GM10248 (cell line): Measurements from ENCODE around the gene SNX5.
A peak's percentile ranks its signal among the peaks of the same experiment; 100 is the strongest.

Experiments
- CTCF ChIA-PET: fragments of 300-600 bp; sonication (Branson Sonifier 250); formaldehyde crosslinking; extraction: SDS; loops from one replicate; lab custom pipeline; 2021; ENCODE audit warnings: antibody characterized with exemption; lab: Yijun Ruan, JAX
- POLR2A ChIA-PET: fragments of 350-650 bp; sonication (Branson Sonifier 250); formaldehyde crosslinking; extraction: SDS; loops from one replicate; lab custom pipeline; 2020; ENCODE audit warnings: antibody characterized with exemption; lab: Yijun Ruan, JAX
- DNase-seq: peaks from one replicate; pipeline ENCODE4 v3.0.0; 2012; ENCODE audit errors: extremely low spot score
- CTCF ChIP-seq: IDR thresholded peaks from 2 replicates; pipeline ENCODE4 v1.5.1; 2012; ENCODE audit warnings: mild to moderate bottlenecking, low read depth; ENCODE audit errors: extremely low read depth, missing control alignments, control extremely low read depth

The SNX5 gene

DNA sequence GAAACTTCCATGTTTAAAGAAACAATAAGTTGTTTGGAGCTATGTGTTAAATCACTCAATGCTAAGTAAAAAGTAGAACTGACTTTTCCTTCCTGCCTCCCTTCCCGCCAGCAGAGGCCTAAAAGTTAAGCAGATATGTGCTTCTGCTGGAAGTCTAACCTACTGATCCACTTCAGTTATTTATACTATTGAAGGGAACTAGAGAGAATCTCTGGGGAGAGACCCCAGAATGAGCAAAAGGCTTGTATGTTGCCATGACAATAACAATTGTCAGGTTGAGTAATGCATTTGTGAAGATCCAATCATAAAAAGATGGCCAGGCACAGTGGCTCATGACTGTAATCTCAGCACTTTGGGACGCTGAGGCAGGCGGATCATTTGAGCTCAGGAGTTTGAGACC is 25.0 kb upstream of the SNX5 start:
- no peak for TF ChIP-seq CTCF
- POLR2A ChIA-PET, result no interaction called here
- DNase-seq, result no peak
- CTCF ChIA-PET, result interaction anchor here (1.1 to 1.8 kb wide), 5 partner anchors 11 to 488 kb away, joined by 3 to 6 read pairs (median 3); no protein-coding TSS in a partner anchor

GRCh38 chr20:17992847-17993513 is 24.4 kb upstream of the SNX5 start:
- ChIA-PET CTCF (interaction anchor here (1.1 to 1.8 kb wide), 4 partner anchors 11 to 488 kb away, joined by 3 to 6 read pairs (median 4); no protein-coding TSS in a partner anchor), POLR2A (interaction anchor here (0.7 kb wide), 1 partner anchor 349 kb away, joined by 7 read pairs; no protein-coding TSS in a partner anchor)
- no peak for DNase-seq
- TF ChIP-seq CTCF, result no peak

DNA sequence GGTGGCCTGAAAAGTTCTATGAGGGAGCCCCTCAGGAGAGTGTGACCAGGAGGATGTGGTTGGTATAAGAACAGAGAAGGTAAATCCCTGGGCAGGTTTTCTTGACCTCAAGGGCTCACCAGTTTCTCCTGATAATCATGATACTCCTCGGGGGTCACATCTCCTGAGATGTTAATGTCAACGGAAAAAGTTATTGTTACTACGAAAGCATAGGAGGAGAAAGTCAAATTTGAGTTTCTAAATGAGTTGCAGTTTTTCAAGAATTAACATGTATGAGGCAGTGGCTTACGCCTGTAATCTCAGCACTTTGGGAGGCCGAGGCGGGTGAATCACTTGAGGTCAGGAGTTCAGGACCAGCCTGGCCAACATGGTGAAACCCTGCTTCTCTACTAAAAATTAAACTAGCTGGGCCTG is 23.6 kb upstream of the SNX5 start:
- ChIA-PET POLR2A (interaction anchor here (0.7 kb wide), 1 partner anchor 348 kb away, joined by 7 read pairs; no protein-coding TSS in a partner anchor), CTCF (interaction anchor here (1.1 to 1.5 kb wide), 2 partner anchors 21 to 487 kb away, joined by 3 read pairs; no protein-coding TSS in a partner anchor)
- TF ChIP-seq CTCF, result no peak
- peak; percentile 53 for DNase-seq

GRCh38 chr20:17990278-17990972 is 21.8 kb upstream of the SNX5 start:
- ChIA-PET CTCF (interaction anchor here (0.8 kb wide), 1 partner anchor 92 kb away, joined by 3 read pairs; no protein-coding TSS in a partner anchor), POLR2A (no interaction called here)
- DNase-seq, result no peak
- TF ChIP-seq CTCF, result no peak

DNA sequence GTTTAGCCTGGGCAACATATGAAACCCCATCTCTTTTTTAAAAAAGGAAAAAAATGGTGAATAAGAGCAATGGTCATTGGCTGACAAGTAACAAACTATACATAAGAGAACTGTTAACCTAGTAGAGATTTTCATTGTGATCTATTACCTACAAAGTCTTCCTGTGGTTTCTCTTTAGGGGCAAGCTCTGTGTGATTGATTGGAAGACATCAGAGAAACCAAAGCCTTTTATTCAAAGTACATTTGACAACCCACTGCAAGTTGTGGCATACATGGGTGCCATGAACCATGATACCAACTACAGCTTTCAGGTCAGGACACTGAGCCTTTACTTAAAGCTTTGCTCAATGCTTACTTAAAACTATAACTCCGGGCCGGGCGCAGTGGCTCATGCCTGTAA is 19.4 kb upstream of the SNX5 start:
- DNase-seq, result no peak
- POLR2A ChIA-PET, result interaction anchor here (0.7 to 0.9 kb wide), 2 partner anchors 7 to 35 kb away, joined by 3 read pairs; no protein-coding TSS in a partner anchor
- no peak for TF ChIP-seq CTCF
- CTCF ChIA-PET, result interaction anchor here (1.0 to 1.9 kb wide), 5 partner anchors 8 to 306 kb away, joined by 3 to 7 read pairs (median 4); partner anchors contain the start of gene RRBP1

- DNase-seq, result no peak
- no peak for TF ChIP-seq CTCF
- ChIA-PET CTCF (interaction anchor here (1.4 to 2.3 kb wide), 3 partner anchors 11 to 22 kb away, joined by 3 to 7 read pairs (median 3); no protein-coding TSS in a partner anchor), POLR2A (no interaction called here)
Measured at GRCh38 chr20:17985388-17986018, 16.9 kb upstream of the SNX5 start.
